ENCODE measurements around the gene UNKL.

UNKL gene

DNA sequence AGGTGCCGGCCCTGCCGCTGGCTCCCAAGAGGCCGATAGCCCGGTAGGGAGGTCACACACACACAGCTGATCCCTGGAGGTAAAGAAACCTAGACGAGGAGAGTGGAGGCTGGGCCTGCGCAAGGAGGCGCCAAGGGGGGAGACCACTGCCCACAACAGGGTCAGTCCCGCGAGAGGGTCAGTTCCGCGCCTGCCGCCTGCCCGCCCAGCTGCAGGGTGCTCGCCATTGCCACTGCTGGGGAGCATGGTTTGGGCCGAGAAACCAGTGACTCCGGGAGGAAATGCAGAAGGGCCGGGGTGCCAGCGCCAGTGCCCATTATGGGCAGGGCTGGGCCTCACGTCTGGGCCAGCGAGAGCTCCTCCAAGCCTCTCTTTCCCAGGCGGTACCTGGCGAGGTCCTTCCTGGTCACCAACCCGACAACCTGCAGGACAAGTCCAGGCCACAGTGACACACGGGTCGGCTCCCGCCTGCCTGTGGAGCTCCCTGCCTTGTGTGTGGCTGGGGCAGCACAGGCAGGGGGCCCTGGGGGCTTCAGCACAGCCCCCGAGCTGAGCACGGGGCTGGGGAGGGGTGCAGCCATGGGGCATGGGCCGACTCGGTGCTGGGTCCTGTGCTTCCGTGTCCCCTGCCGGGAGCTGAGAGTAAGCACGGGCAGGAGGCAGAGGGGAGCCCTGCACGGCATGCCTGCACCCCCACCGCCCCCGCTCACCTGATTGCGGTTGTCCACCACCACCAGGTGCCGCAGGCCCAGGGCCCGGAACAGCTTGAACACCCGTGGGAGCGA, 32.0 kb upstream of the UNKL start:
- in situ Hi-C loops (cut with HindIII; ENCODE audit: low sequenced_read_pairs): no loop called here

DNA sequence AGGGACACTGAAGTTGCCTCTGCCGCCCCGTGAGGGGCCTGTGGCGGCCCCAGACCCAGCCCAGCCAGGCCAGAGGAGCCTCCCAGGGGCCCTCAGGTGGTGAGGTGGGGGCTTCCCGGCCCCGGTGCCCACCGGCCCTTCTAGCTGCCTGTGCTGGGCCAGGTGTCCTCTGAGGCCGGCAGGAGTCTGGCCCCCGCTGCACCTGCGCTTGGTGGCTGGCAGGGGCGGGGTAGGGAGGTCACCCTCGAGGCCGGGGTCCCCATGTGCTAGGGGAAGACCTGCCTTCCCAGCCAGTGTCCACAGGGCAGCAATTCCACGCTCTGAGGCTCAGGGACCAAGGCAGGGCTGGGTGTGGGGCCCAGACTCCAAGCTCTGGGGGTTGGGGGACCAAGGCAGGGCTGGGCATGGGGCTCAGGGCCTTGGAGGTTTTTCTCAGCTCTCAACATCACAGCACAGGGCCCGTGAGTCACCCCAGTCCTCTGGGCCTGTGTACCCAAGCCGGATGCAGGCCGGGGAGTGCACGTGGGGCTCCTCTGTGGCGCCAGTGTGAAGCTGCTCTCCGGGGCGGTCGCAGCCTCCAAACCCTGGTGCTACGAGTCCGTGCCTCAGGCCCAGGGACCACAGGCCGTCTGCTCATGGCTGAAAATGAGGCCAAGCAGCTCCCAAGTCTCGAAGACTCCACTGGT, 31.2 kb upstream of the UNKL start:
- in situ Hi-C loops (cut with HindIII; ENCODE audit: low sequenced_read_pairs): no loop called here

DNA sequence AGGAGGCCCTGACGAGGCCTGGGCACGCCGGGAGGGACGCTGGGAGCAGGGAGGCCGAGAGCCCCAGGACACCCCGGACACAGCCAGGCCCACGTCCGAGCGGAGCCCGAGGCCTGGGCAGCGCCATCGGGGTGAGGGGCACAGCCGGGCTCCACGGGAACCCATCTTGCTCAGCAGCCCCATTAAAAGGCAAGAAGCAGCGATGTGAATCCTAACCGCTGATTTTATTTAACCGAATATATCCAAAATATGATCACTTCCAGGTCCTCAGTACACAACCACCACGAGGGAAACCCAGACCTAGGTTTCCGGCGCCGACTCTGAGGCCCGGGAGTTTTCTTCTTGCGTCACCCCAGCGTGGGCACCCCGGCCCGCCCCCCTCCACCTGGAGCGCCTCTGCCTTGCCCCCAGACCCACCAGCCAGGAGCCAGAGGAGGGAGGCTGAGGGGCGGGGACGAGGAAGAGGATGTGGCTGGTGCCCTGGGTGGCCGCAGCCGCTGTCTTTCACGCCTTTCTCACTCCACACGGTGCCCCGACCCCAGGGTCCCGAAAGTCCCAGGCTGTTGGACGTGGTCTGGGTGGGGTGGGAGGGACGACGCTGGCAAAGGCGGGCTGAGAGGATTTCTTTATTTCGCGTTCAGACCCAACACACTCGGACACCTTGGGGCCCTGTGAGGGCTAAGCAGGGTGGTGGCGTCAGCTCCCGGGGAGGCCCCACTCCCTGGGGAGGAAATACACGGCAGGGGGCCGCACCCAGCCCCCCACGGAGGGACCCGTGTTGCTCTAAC, 30.4 kb upstream of the UNKL start:
- in situ Hi-C loops (cut with HindIII; ENCODE audit: low sequenced_read_pairs): no loop called here

GRCh38 chr16:1443980-1444729, 29.7 kb upstream of the UNKL start, which contains the start of gene CCDC154:
CCDC154 (minus strand) TSS chr16:1444556; CDS start chr16:1444322, 234 bp downstream.
- in situ Hi-C loops (cut with HindIII; ENCODE audit: low sequenced_read_pairs): no loop called here

DNA sequence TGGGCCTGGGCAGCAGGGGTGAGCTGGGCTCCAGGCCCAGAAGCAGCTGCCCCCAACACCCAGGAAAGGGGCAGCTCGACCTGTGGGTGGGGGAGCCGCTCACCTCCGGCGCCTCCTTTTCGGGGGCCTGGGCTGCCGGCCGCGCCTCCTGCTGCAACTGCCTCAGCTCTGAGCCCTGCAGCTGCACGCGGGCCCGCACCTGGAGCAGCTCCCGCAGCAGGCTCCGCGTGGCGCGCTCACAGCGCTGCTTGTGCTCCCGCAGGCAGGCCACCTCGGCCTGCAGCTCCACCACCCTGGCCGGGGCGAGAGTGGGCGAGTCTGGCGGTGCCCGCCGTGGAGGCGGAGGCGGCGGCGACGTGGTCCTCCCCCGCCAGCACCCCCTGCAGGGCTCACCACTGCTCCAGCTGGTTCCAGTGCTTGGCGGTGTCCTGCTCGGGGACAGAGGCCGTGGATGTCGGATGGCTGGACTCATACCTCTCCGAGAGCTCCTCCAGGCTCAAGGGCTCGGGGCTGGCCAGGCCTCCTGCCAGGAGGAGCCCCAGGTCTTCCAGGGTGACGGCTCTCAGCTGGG, 29.0 kb upstream of the UNKL start:
- in situ Hi-C loops (cut with HindIII; ENCODE audit: low sequenced_read_pairs): no loop called here

DNA sequence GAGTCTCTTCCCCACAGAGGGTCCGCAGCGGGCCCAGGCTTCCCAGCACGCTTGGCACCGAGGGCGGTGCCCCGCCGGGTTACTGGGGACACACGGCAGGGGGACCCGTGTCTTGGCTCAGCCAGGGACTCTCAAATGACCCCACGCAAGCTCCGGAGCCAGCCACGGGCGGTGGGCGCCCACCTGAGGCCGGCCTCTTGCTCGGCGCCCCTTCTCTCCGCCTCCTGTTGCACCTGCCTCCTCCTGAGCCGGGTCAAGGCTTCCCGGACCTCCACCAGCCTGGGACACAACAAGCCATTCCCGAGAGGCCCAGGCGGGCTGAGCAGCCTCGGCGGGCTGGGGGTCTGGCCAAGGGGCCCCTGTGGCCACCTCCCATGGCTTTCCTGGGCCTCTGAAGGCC, 28.2 kb upstream of the UNKL start:
- in situ Hi-C loops (cut with HindIII; ENCODE audit: low sequenced_read_pairs): no loop called here

DNA sequence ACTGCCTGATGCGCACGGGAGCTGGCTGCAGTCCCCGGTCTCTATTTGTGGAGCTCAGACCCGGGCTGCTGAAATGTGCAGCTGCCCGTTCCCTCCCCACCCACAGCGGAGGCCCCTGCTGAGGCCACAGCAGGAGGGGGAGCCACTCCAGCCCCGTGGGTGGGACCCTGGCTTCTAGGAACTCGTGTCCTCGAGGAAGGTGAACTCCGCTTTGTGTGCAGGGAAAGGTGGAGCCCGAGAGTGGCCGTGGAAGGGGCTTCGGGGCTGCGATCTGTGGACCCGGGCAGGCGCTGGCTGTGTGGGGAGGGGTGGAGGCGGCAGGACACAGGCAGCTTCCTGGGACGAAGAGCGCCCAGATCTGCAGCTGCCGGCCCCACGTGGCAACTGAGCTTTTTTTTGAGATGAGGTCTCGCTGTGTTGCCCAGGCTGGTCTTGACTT, 26.9 kb upstream of the UNKL start:
- in situ Hi-C loops (cut with HindIII; ENCODE audit: low sequenced_read_pairs): no loop called here

DNA sequence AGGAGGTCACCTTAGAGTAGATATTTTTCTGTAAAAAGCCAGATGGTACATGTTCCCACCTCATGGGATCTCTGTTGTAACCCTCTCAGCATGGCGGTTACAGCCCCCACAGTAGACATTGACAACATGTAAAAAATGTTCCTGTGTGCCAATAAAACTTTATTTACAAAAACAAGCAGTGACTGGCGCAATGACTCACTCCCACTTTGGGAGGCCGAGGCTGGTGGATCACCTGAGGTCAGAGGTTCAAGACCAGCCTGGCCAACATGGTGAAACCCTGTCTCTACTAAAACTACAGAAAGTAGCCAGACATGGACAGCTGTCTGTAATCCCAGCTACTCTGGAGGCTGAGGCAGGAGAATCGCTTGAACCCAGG, 25.2 kb upstream of the UNKL start:
- in situ Hi-C loops (cut with HindIII; ENCODE audit: low sequenced_read_pairs): loop anchor here (5.0 to 10.0 kb wide), 2 partner anchors 45 to 62 kb away; partner anchors contain the start of gene PTX4

DNA sequence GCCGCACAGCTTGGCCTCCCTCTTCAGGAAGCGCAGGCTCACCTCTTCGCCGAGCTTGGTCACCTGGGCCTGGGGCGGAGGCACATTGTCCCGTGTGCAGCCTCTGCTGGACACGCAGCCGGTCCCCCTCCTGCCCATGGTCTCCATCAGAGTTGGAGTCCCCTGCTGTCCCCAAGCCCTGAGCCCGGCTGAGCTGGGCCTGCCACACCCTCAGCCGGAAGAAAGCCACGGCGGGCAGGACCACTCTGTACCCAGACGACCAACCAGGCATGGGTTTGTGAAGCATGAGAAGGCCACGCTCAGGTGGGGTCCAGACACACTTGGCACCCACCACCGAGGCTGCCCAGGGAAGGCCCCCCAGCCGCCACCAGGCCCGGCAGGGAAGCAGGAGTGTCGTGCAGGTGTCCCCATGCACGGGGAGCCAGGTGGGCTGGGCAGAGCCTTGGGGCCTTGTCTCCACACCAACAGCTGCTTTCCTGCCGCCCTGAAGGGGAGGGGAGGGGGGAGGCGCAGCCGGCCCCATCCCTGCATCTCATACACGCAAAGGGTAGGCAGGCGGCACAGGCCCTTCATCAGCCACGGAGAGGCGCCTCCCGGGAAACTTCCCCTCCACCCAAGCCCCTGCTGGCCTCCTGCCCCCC, 24.7 kb upstream of the UNKL start:
- in situ Hi-C loops (cut with HindIII; ENCODE audit: low sequenced_read_pairs): loop anchor here (5.0 to 10.0 kb wide), 2 partner anchors 46 to 62 kb away; partner anchors contain the start of gene PTX4

DNA sequence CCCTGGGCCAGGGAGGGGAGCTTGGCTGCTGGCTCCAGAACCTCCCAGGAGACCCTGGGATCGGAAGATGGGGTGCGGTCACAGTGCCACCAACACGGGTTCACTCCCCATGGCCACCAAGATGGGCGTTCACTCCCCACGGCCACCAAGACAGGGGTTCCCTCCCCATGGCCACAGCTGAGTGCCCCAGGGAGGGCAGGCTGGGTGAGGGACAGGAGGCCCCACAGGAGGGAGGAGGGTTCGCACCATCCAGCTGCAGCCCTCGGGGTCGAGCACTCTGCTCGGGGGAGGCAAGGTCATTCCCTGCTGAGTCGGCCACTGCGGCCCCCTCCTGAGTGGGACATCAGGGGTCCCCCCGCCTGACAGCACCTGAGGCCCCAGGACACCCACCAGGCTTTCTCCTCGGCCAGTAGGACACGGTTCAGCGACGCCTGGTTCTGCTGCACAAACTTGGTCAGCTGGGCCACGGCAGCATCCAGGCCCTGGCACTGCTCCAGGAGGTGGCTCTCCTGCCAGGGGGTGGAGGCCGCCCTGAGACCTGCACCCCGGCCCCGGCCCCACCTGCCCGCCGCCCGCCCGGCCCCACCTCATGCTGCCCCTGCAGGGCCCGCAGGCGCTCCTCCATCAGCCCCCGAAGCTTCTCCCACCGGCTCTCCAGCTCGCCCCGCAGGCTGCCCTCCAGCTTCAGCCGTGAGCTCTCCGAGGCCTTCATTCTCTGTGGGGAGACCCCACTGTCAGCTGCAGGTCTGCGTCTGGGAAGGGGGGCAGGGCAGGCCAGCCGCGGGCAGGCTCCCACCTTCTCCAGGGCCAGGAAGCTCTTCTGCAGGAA, 23.9 kb upstream of the UNKL start:
- in situ Hi-C loops (cut with HindIII; ENCODE audit: low sequenced_read_pairs): loop anchor here (5.0 to 10.0 kb wide), 2 partner anchors 46 to 61 kb away; partner anchors contain the start of gene PTX4

DNA sequence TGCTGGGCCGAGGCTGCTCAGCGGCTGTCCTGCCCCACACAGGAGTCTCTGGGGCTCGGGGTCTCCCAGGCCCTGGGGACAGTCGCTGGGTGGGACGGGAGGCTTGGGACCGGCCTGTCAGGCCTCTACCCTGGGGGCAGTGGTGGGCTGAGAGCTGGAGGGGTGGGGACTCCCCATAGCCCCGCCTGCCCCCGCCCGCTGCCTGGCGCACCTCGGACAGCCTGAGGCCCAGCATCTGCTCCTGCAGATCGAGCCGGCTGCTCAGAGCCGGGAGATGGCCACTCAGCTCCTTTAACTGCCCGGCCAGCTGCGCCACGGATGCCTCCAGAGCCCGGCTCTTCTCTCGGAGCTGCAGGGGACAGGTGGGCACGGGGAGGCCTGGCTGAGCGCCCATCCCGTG, 23.1 kb upstream of the UNKL start:
- in situ Hi-C loops (cut with HindIII; ENCODE audit: low sequenced_read_pairs): loop anchor here (5.0 to 10.0 kb wide), 2 partner anchors 47 to 60 kb away; partner anchors contain the start of gene PTX4

- in situ Hi-C loops (cut with HindIII; ENCODE audit: low sequenced_read_pairs): loop anchor here (5.0 to 10.0 kb wide), 2 partner anchors 48 to 60 kb away; partner anchors contain the start of gene PTX4
Observed at GRCh38 chr16:1436731-1437355, 22.3 kb upstream of the UNKL start.

GRCh38 chr16:1435921-1436697, 21.6 kb upstream of the UNKL start:
- in situ Hi-C loops (cut with HindIII; ENCODE audit: low sequenced_read_pairs): loop anchor here (5.0 to 10.0 kb wide), 2 partner anchors 49 to 59 kb away; partner anchors contain the start of gene PTX4

GRCh38 chr16:1434644-1435592, 20.4 kb upstream of the UNKL start:
- in situ Hi-C loops (cut with HindIII; ENCODE audit: low sequenced_read_pairs): loop anchor here (5.0 to 10.0 kb wide), 2 partner anchors 50 to 58 kb away; partner anchors contain the start of gene PTX4

DNA sequence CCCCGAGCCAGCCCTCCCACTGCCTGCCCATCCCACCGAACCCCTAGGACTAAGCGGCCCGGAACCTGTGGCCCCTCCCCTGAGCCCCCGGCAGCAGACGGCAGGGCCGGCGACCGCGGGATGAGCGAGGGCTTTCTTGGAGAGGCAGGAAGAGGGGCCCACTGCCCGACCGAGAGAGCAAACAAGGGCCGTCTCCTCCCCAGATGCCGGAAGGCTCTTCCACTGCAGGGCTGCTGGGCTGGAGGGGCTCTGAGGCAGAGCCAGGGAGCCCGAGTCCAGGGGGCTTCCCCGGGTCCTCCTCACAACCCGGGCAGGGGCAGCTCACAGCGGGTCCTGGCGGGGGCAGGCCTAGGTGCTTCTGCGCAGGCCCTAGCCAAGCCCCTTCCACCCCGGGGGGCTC, 19.3 kb upstream of the UNKL start:
- in situ Hi-C loops (cut with HindIII; ENCODE audit: low sequenced_read_pairs): loop anchor here (10.0 kb wide), 1 partner anchor 51 kb away; the partner anchor contains the start of gene PTX4

- in situ Hi-C loops (cut with HindIII; ENCODE audit: low sequenced_read_pairs): loop anchor here (10.0 kb wide), 1 partner anchor 52 kb away; the partner anchor contains the start of gene PTX4
Observed at GRCh38 chr16:1433263-1433560, 18.7 kb upstream of the UNKL start.

All from endothelial cell of hepatic sinusoid (primary cell).